PFSK-1 (cell line): Measurements from ENCODE around the gene RITA1.

ENCODE experiments used
- FOXP2 ChIP-seq: optimal IDR thresholded peaks from 2 replicates; pipeline ENCODE3; 2011; ENCODE audit warnings: borderline replicate concordance, control low read depth, inconsistent platforms; ENCODE audit not compliant: insufficient read depth; ENCODE audit errors: extremely low read length, extremely low read depth
- POLR2AphosphoS5 ChIP-seq: IDR thresholded peaks from 2 replicates; pipeline ENCODE4 v1.6.1; 2012; ENCODE audit warnings: low read depth, mild to moderate bottlenecking, control low read depth, low read length, moderate library complexity
- SIN3A ChIP-seq: IDR thresholded peaks from 2 replicates; pipeline ENCODE4 v1.6.1; 2012; ENCODE audit warnings: mild to moderate bottlenecking, low read length, moderate library complexity, borderline replicate concordance; ENCODE audit not compliant: insufficient read depth
- TAF1 ChIP-seq: IDR thresholded peaks from 2 replicates; pipeline ENCODE4 v1.6.1; 2012; ENCODE audit warnings: low read length, control low read depth, borderline replicate concordance; ENCODE audit not compliant: insufficient read depth
- TF ChIP-seq, protein P1 (sequence below), 2 experiments: IDR thresholded peaks; 2 replicates each; pipeline versions ENCODE4 v1.6.1 to v1.8.0; 2011 to 2012; ENCODE audit warnings: low read depth in 2 of 2, low read length in 2 of 2, control low read depth in 1 of 2, inconsistent platforms in 1 of 2, mild to moderate bottlenecking in 1 of 2, moderate library complexity in 1 of 2; ENCODE audit not compliant: insufficient read depth in 1 of 2

Gene RITA1

DNA sequence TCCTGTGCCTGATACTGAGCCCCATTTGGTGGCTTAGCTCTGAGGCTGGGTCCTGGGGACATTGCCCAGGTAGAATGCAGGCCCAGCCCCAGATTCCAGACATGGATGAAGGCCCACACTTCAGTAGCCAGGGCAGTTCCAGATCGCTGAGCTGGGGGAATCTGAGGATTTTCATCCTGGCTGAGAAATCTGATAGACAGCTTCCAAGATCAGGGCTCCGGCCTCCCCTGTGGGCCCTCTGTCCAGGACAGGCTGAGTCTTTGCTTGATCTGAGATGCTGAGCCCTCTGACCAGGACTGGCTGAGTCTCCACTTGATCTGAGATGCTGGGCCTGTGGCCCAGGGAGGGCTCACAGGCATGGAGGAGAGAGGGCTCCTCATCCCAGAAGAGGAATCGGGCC, 46.7 kb upstream of the RITA1 start:
- TF ChIP-seq POLR2AphosphoS5 (no peak), TAF1 (no peak), SIN3A (no peak), FOXP2 (no peak)
- TF ChIP-seq, protein P1, sequence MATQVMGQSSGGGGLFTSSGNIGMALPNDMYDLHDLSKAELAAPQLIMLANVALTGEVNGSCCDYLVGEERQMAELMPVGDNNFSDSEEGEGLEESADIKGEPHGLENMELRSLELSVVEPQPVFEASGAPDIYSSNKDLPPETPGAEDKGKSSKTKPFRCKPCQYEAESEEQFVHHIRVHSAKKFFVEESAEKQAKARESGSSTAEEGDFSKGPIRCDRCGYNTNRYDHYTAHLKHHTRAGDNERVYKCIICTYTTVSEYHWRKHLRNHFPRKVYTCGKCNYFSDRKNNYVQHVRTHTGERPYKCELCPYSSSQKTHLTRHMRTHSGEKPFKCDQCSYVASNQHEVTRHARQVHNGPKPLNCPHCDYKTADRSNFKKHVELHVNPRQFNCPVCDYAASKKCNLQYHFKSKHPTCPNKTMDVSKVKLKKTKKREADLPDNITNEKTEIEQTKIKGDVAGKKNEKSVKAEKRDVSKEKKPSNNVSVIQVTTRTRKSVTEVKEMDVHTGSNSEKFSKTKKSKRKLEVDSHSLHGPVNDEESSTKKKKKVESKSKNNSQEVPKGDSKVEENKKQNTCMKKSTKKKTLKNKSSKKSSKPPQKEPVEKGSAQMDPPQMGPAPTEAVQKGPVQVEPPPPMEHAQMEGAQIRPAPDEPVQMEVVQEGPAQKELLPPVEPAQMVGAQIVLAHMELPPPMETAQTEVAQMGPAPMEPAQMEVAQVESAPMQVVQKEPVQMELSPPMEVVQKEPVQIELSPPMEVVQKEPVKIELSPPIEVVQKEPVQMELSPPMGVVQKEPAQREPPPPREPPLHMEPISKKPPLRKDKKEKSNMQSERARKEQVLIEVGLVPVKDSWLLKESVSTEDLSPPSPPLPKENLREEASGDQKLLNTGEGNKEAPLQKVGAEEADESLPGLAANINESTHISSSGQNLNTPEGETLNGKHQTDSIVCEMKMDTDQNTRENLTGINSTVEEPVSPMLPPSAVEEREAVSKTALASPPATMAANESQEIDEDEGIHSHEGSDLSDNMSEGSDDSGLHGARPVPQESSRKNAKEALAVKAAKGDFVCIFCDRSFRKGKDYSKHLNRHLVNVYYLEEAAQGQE (IDR thresholded peaks at IDR 0.05; ENCODE audit: insufficient read depth in 1 of 2, low read depth in 2 of 2, low read length in 2 of 2): no peak

DNA sequence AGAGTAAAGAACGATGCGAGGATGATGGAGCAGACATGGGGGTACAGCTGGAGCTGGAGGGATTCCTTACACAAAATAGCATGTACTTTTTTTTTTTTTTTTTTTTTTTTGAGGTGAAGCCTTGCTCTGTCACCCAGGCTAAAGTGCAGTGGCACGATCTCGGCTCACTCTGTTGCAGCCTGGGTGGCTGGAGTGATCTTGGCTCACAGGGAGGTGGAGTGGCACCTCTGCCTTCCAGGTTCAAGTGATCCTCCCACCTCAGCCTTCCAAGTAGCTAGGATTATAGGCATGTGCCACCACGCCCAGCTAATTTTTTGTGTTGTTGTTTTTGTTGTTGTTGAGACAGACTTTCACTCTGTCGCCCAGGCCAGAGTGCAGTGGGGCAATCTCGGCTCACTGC, 44.8 kb upstream of the RITA1 start:
- TF ChIP-seq, protein P1 (IDR thresholded peaks at IDR 0.05; ENCODE audit: insufficient read depth in 1 of 2, low read depth in 2 of 2, low read length in 2 of 2): no peak
- TF ChIP-seq POLR2AphosphoS5: no peak
- TF ChIP-seq FOXP2: no peak
- no peak for TF ChIP-seq SIN3A
- TF ChIP-seq TAF1: no peak

DNA sequence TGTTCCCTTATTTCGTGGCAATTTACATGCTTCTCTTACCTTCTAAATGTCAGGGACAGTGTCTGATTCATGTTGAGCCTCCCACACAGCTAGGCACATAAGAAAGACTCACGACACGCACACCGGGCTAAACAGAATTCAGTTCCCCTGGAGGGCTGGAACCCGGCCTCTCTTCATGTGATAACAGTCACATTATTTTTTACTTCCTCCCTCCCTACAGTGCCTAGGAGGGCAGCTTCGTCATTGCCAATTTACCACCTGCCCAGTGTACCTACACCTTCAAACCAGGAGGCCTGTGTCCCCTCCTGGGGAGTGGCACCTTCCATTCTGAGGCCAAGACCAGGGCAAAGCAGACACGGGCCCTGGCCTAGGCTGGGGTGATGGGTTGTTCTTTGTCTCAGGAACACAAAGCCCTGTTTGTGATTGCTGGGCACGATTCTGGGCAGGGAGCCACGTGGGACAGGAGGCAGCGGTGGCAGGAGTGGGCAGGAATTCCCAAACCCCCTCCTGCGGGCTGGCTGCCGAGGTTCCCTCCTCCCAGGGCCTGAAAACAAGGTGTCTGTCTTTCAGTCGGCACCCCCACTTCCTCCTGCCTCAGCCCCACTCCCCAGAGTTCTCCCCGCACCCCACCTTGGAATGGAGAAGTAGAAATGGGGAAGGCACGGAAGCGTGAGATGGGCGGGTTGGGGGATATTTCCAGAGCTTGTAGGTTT, 43.2 kb upstream of the RITA1 start:
- TF ChIP-seq TAF1 (no peak), POLR2AphosphoS5 (no peak), SIN3A (no peak)

DNA sequence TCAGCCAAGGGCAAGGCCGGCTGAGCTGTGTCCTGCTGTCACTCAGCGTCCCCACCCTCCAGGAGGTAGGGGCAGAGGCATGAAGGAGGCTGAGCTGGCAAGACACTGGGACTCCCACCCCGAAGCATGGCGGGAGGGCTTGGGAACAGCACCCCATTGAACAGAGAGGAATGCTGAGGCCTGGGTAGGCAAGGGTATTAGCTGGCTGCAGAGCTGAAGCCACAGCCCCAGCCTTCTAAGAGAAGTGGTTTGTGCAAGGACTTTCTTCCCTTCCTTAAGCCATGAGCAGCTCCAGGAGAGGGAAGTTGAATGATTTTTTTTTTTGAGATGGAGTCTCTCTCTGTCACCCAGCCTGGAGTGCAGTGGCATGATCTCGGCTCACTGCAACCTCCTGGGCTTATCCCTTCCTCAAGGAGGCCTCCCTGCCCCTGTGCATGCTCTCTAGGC, 42.6 kb upstream of the RITA1 start:
- TF ChIP-seq SIN3A (no peak), FOXP2 (no peak), TAF1 (no peak), POLR2AphosphoS5 (no peak)
- TF ChIP-seq, protein P1 (IDR thresholded peaks at IDR 0.05; ENCODE audit: insufficient read depth in 1 of 2, low read depth in 2 of 2, low read length in 2 of 2): no peak

DNA sequence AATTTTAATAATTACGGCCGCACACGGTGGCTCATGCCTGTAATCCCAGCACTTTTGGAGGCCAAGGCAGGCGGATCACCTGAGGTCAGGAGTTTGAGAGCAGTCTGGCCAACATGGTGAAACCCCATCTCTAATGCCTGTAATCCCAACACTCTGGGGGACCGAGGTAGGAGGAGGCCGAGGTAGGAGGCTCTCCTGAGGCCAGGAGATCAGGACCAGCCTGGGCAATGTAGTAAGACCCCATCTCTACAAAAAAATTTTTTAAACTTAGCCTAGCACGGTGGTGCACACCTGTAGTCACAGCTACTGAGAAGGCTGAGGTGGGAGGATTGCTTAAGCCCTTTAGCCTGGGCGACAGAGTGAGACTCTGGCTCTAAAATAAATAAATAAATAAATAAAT, 41.6 kb upstream of the RITA1 start:
- TF ChIP-seq, protein P1 (IDR thresholded peaks at IDR 0.05; ENCODE audit: insufficient read depth in 1 of 2, low read depth in 2 of 2, low read length in 2 of 2): no peak
- TF ChIP-seq TAF1: no peak
- TF ChIP-seq FOXP2: no peak
- no peak for TF ChIP-seq SIN3A
- TF ChIP-seq POLR2AphosphoS5: no peak
